Heart left ventricle (tissue), 13 donors: Measurements from ENCODE around the gene IFIH1.

Experiments used
- POLR2A ChIP-seq, 2 donors: fragments of 450-650 bp; IDR thresholded peaks; one replicate each; pipeline ENCODE4 v1.6.1; 2017; ENCODE audit warnings: antibody characterized with exemption in 2 of 2, mild to moderate bottlenecking in 2 of 2, moderate library complexity in 2 of 2
- TF ChIP-seq, protein P1 (sequence below), 12 donors: fragments of 200-600 bp; sonication (generic) in 4 of 12; IDR thresholded peaks; one replicate each; pipeline versions ENCODE4 v1.5.0 to v1.8.0; 2018 to 2022; ENCODE audit warnings: antibody characterized with exemption in 12 of 12, mild to moderate bottlenecking in 5 of 12
- donor health status: ischemic (EF 13 %, LVEDD 7.1; RV severe dilation, severe dysfunction).
- donor health status: DM: no; HTN: yes; CAD: no.
- donor health status: DM: no; HTN: no; CAD: no.
- donor health status: ischemic (EF 25% LVEDD 6.9; RV normal size, moderate dysfunction).
- donor health status: ischemic (EF 25% LVEDD 5.7; RV mildly dilated, moderate dysfunction).
- donor health status: ischemic (EF 35%, LVEDD 5.7; RV mildly dilated, moderate dysfunction).
- donor health status: nonischemic (EF 11% LVEDD 7.7; RV severe dilation, severe dysfunction).
- donor health status: DM: yes; HTN: yes; CAD: no.
- donor health status: PGD.
- donor health status: ischemic (EF 29% LVEDD 5.4; RV normal size, mild dysfunction).
- donor health status: nonischemic (EF 23%, LVEDD 6.1; RV moderate dilation, normal function).

DNA sequence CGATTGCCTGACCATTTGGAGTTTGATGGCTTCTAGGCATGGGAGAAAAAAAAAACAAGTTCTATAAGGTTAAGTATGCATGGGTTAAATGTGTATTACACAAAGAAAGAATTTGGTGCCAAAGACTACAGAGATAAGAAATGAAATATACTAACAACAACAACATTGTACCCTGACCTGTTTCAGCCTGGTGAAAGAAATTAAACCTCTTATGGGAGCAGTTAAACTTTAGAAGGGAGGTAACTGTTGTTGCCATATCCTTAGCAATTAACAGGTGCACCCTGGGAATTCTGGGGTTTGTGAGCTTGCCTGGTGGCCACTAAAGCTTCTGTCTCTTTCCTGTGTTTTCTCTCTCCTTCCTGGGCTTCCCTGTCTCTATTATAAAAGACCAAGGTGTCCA is 6.5 kb upstream of the IFIH1 start:
- TF ChIP-seq, protein P1, sequence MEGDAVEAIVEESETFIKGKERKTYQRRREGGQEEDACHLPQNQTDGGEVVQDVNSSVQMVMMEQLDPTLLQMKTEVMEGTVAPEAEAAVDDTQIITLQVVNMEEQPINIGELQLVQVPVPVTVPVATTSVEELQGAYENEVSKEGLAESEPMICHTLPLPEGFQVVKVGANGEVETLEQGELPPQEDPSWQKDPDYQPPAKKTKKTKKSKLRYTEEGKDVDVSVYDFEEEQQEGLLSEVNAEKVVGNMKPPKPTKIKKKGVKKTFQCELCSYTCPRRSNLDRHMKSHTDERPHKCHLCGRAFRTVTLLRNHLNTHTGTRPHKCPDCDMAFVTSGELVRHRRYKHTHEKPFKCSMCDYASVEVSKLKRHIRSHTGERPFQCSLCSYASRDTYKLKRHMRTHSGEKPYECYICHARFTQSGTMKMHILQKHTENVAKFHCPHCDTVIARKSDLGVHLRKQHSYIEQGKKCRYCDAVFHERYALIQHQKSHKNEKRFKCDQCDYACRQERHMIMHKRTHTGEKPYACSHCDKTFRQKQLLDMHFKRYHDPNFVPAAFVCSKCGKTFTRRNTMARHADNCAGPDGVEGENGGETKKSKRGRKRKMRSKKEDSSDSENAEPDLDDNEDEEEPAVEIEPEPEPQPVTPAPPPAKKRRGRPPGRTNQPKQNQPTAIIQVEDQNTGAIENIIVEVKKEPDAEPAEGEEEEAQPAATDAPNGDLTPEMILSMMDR (IDR thresholded peaks at IDR 0.05), result no peak
- TF ChIP-seq POLR2A (IDR thresholded peaks at IDR 0.05), result no peak
